ENCODE data around the gene KDM5D.
A peak's percentile ranks its signal among the peaks of the same experiment; 100 is the strongest.

KDM5D gene

GRCh38 chrY:19744381-19745378 is at the start of gene KDM5D:
Gene KDM5D, minus strand, starts transcription at chrY:19744726. Its CDS starts 192 bp downstream, at chrY:19744534.
- FAIRE-seq (no peak), DNase-seq (ENCODE audit: insufficient read length, low spot score) (peak; percentile 6)

- no peak for FAIRE-seq
These were observed 23.8 kb upstream of the KDM5D start for GRCh38 chrY:19768375-19768774.

GRCh38 chrY:19743331-19743730 is 1.2 kb downstream of the KDM5D start:
- FAIRE-seq (peak; percentile 52), DNase-seq (ENCODE audit: insufficient read length, low spot score) (no peak)

More at GRCh38 chrY:19768375-19768774, 23.8 kb upstream of the KDM5D start:
- no peak for DNase-seq (ENCODE audit: insufficient read length, low spot score)

GRCh38 chrY:19742153-19742552 is 2.4 kb downstream of the KDM5D start:
- FAIRE-seq = no peak
- DNase-seq (ENCODE audit: insufficient read length, low spot score) = no peak

GRCh38 chrY:19734425-19734824 is 10.1 kb downstream of the KDM5D start:
- FAIRE-seq = no peak
- no peak for DNase-seq (ENCODE audit: insufficient read length, low spot score)

GRCh38 chrY:19717950-19718349 is 26.6 kb downstream of the KDM5D start:
- peak; percentile 76 for FAIRE-seq
- no peak for DNase-seq (ENCODE audit: insufficient read length, low spot score)

- DNase-seq (ENCODE audit: insufficient read length, low spot score) (no peak), FAIRE-seq (no peak)
These were observed 27.4 kb downstream of the KDM5D start for GRCh38 chrY:19717146-19717545.

- no peak for DNase-seq (ENCODE audit: insufficient read length, low spot score)
- FAIRE-seq = no peak
These were observed 29.3 kb downstream of the KDM5D start for GRCh38 chrY:19715226-19715625.

- peak; percentile 45 for FAIRE-seq
- DNase-seq (ENCODE audit: insufficient read length, low spot score) = no peak
These were observed 31.1 kb downstream of the KDM5D start for GRCh38 chrY:19713430-19713829.

GRCh38 chrY:19706273-19706672 is 38.3 kb downstream of the KDM5D start:
- FAIRE-seq = no peak

GRCh38 chrY:19698495-19698894 is 46.0 kb downstream of the KDM5D start:
- DNase-seq (ENCODE audit: insufficient read length, low spot score) = no peak
- FAIRE-seq = no peak

More at GRCh38 chrY:19706273-19706672, 38.3 kb downstream of the KDM5D start:
- no peak for DNase-seq (ENCODE audit: insufficient read length, low spot score)

- FAIRE-seq (no peak), DNase-seq (ENCODE audit: insufficient read length, low spot score) (no peak)
These were observed 63.7 kb downstream of the KDM5D start for GRCh38 chrY:19680821-19681220.

Measured in GM19239 (cell line).